OCI-LY3 (cell line): ENCODE results near the gene PPP2R2C.

Experiments used
- CTCF ChIP-seq: fragments of 200-600, 300-600 bp; sonication (generic); IDR thresholded peaks from 2 replicates; pipeline ENCODE4 v1.5.1; 2014; ENCODE audit warnings: antibody characterized with exemption, low read length, low read depth
- EZH2phosphoT487 ChIP-seq: fragments of 200-600 bp; shearing (Covaris generic); IDR thresholded peaks from 2 replicates; pipeline ENCODE4 v1.6.1; 2018; ENCODE audit warnings: antibody characterized with exemption, mixed run types, low read depth

GRCh38 chr4:6405397-6405706, 67.1 kb downstream of the PPP2R2C start:
- no peak for TF ChIP-seq CTCF
- TF ChIP-seq EZH2phosphoT487: no peak
